ENCODE data around the gene CD84. TPM values are rescaled to one million over a fixed set of nuclear protein-coding genes. Genes with fewer than 3 reads are reported as not detected.

The CD84 gene
- total RNA-seq, 2 experiments from 2014 or later = 22.2 to 23.4 TPM

- Histone ChIP-seq H4K20me1 (ENCODE audit: insufficient read depth, low read length) (no peaks in the 10 kb centered on the region), H3K9me2 (ENCODE audit: insufficient read depth, low read length) (no peaks in the 10 kb centered on the region), H3K4me1 (ENCODE audit: insufficient read depth, low read length, poor library complexity, severe bottlenecking) (peaks cover 74% of the 10 kb centered on the region), H3K79me2 (ENCODE audit: insufficient read depth, low read depth, low read length) (peaks cover 6% of the 10 kb centered on the region; the same call in 1 of the 2 replicates), H3K27ac (ENCODE audit: low read depth, low read length, poor library complexity, severe bottlenecking) (peak overlapping the region; percentile 86), H3K4me2 (ENCODE audit: low read length) (no peak overlapping the region), H3K36me3 (ENCODE audit: insufficient read depth, low read length) (peaks cover 67% of the 10 kb centered on the region), H2AFZ (ENCODE audit: low read length) (no peak overlapping the region), H3K9me3 (ENCODE audit: low read length) (no peaks in the 10 kb centered on the region), H3K4me3 (ENCODE audit: low read depth, low read length, poor library complexity, severe bottlenecking) (no peak overlapping the region)
- CTCF ChIA-PET (ENCODE audit: unreplicated experiment) = interaction anchor here (0.6 to 2.6 kb wide), 3 partner anchors 11 to 134 kb away, joined by 3 to 9 read pairs (median 3); no protein-coding TSS in a partner anchor
- TF ChIP-seq, protein P1, sequence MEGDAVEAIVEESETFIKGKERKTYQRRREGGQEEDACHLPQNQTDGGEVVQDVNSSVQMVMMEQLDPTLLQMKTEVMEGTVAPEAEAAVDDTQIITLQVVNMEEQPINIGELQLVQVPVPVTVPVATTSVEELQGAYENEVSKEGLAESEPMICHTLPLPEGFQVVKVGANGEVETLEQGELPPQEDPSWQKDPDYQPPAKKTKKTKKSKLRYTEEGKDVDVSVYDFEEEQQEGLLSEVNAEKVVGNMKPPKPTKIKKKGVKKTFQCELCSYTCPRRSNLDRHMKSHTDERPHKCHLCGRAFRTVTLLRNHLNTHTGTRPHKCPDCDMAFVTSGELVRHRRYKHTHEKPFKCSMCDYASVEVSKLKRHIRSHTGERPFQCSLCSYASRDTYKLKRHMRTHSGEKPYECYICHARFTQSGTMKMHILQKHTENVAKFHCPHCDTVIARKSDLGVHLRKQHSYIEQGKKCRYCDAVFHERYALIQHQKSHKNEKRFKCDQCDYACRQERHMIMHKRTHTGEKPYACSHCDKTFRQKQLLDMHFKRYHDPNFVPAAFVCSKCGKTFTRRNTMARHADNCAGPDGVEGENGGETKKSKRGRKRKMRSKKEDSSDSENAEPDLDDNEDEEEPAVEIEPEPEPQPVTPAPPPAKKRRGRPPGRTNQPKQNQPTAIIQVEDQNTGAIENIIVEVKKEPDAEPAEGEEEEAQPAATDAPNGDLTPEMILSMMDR (conservative IDR thresholded peaks at IDR 0.05; ENCODE audit: low read length) = peak; percentile 82
- no peak for TF ChIP-seq EZH2phosphoT487 (IDR thresholded peaks at IDR 0.05; ENCODE audit: borderline replicate concordance, low read depth, low read length)
- intact Hi-C loops (cut with micrococcal nuclease; ENCODE audit: unreplicated experiment) = loop anchor here (1.0 kb wide), 1 partner anchor 57 kb away; no protein-coding TSS in a partner anchor
- POLR2A ChIA-PET = interaction anchor here (1.9 kb wide), 1 partner anchor 27 kb away, joined by 5 read pairs; no protein-coding TSS in a partner anchor
- no TSS peak for BruUV-seq (replicated peaks)
- peak; percentile 67 for DNase-seq (ENCODE audit: low spot score)
These were observed 28.7 kb downstream of the CD84 start for GRCh38 chr1:160550572-160551034.

DNA sequence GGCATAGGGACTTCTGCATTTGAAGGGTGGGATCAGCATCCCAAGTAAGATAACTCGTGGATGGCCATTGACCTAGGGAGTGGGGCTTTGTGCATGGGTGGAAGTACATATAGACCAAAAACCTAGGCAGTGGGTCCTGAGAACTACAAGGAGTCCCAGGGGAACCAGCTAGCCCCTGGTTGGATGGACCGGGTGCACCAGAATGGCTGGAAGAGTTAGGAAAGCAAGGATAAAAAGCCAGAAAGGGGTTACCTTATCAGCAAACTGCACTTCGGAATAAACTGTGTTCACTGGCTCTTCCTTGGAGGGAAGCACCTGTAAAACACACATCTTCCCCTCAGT, 29.7 kb downstream of the CD84 start:
- H4K20me1 ChIP-seq (ENCODE audit: insufficient read depth, low read length) = no peaks in the 10 kb centered on the region
- H3K9me3 ChIP-seq (ENCODE audit: low read length) = no peaks in the 10 kb centered on the region
- H2AFZ ChIP-seq (ENCODE audit: low read length) = no peak overlapping the region
- ChIA-PET CTCF (ENCODE audit: unreplicated experiment) (interaction anchor here (0.9 to 2.6 kb wide), 5 partner anchors 10 to 62 kb away, joined by 3 to 9 read pairs (median 4); no protein-coding TSS in a partner anchor), POLR2A (interaction anchor here (0.5 to 2.3 kb wide), 12 partner anchors 9 to 142 kb away, joined by 3 to 13 read pairs (median 4); no protein-coding TSS in a partner anchor)
- peak overlapping the region; percentile 86 for H3K27ac ChIP-seq (ENCODE audit: low read depth, low read length, poor library complexity, severe bottlenecking)
- intact Hi-C loops (cut with micrococcal nuclease; ENCODE audit: unreplicated experiment) = loop anchor here (1.0 to 5.0 kb wide), 5 partner anchors 27 to 123 kb away; partner anchors contain the start of genes CD84 and SLAMF6
- no TSS peak for BruUV-seq (replicated peaks)
- H3K4me3 ChIP-seq (ENCODE audit: low read depth, low read length, poor library complexity, severe bottlenecking) = peak overlapping the region; percentile 18
- peak overlapping the region; percentile 59 for H3K4me2 ChIP-seq (ENCODE audit: low read length)
- H3K9me2 ChIP-seq (ENCODE audit: insufficient read depth, low read length) = no peaks in the 10 kb centered on the region
- H3K4me1 ChIP-seq (ENCODE audit: insufficient read depth, low read length, poor library complexity, severe bottlenecking) = peaks cover 78% of the 10 kb centered on the region
- TF ChIP-seq, protein P1 (conservative IDR thresholded peaks at IDR 0.05; ENCODE audit: low read length) = no peak
- TF ChIP-seq EZH2phosphoT487 (IDR thresholded peaks at IDR 0.05; ENCODE audit: borderline replicate concordance, low read depth, low read length) = no peak
- peaks cover 67% of the 10 kb centered on the region for H3K36me3 ChIP-seq (ENCODE audit: insufficient read depth, low read length)
- peaks cover 5% of the 10 kb centered on the region; the same call in 1 of the 2 replicates for H3K79me2 ChIP-seq (ENCODE audit: insufficient read depth, low read depth, low read length)
- no peak for DNase-seq (ENCODE audit: low spot score)

Measured in OCI-LY7 (cell line).